HG03097 (cell line): Measurements from ENCODE around the gene WNT3A.
"Not testable (repeated sequence)": the region's sequence is repeated elsewhere in the genome, so short reads cannot be mapped to it uniquely, and the experiment has no call there.

ENCODE experiments used
- ATAC-seq: cut with Tn5 transposase; IDR thresholded peaks from one replicate; pipeline ENCODE4 v1.9.1; 2021; ENCODE audit not compliant: unreplicated experiment, low FRiP score

Gene WNT3A

GRCh38 chr1:228010921-228011320 lies 4.1 kb downstream of the WNT3A start:
- no peak for ATAC-seq

- ATAC-seq: no peak
Observed at GRCh38 chr1:228011721-228012311, 5.0 kb downstream of the WNT3A start.

DNA sequence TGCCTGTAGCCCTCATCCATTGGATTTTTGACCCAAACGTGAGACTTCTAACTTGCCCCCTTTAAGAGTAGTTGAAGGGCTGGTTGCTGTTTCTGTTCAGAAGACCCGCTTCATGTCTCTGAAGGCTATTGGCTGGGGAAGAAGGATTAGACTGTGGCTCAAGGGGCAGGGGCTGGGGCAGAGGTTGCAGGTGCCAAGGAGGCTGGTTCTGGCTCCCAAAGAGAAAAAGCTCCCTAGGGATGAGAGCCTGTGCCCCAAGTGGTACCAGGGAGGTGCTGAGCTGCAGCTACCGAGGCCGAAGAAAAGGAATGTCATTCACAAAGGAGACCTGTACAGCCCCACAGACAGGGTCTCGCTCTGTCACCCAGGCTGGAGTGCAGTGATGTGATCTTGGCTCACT lies 5.8 kb downstream of the WNT3A start:
- no peak for ATAC-seq

- no peak for ATAC-seq
Observed at GRCh38 chr1:228013131-228013934, 6.5 kb downstream of the WNT3A start.

DNA sequence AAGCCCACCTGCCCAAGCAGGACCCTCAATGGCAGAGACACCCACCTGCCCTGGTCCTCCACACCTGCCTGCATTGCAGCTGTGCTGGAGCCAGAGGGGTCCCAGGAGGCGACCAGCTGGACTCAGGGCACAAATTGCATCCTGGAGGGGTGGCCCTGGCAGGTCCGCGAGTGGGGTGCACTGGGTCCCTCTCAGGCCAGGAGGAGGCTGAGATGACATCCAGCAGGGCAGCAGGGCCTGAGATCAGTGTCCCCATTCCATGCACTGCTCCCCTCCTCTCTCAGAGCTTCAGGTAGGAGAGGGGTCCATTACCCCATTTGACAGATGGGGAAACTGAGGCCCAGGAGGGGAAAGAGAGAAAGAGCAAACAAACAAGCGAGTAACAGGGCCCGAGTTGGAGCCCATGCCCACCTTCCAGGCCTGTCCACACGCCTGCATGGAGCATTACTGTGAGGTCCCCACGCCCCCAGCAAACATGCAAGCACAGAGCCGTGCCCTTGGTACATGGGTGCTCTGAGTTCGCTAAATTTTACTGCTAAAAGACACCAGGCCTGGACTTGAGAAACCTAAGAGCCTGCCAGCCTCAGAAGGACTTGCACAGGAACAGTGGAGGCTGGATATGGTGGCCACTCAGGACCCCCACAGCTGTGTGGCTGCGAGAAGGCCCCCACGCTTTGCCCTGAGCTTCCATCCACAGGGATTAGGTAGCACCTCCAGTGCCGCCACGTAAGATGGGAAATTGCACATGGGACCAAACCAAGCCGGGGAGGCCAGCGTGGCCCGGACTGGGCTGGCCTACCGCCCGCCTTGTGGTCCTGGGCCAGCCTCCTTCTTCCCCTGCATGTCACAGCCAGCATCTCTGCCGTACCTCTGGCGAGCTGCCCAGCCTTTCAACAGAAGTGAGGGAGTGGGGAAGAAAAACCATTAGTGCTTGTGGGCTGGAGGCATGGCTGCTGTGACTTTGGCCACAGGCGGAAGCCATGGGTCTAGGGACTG lies 7.4 kb downstream of the WNT3A start:
- no peak for ATAC-seq

- no peak for ATAC-seq
Observed at GRCh38 chr1:228015276-228016180, 8.7 kb downstream of the WNT3A start.

GRCh38 chr1:228016181-228016510 lies 9.3 kb downstream of the WNT3A start:
- ATAC-seq: no peak

DNA sequence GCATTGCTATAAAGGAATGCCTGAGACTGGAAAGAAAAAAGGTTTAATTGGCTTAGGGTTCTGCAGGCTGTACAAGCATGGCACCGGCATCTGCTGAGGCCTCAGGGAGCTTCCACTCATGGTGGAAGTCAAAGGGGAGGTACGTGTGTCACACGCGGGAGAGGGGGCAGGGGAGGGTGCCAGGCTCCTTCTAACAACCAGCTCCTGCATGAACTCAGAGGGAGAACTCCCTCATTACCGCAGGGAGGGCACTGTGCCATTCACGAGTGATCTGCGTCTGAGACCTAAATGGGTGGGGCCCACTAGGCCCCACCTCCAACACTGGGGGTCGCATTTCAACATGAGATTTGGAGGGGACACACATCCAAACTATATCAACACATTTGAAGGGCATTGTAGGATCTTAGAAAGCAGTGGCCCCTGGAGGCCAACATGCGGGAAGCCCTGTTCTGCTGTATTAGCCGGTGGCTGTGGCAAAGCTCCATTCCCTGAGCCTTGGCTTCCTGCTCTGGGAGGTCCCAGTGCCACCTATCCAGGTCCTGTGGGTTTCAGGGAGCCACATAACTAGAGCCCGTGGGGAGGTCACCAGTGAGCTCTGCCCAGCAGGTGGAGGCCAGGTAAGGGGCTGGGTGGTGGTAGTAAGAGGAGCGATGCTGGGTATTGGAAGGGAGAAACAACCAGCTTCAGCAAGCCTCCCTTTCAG lies 10.0 kb downstream of the WNT3A start:
- ATAC-seq: no peak

- no peak for ATAC-seq
Observed at GRCh38 chr1:228017356-228018124, 10.7 kb downstream of the WNT3A start.

DNA sequence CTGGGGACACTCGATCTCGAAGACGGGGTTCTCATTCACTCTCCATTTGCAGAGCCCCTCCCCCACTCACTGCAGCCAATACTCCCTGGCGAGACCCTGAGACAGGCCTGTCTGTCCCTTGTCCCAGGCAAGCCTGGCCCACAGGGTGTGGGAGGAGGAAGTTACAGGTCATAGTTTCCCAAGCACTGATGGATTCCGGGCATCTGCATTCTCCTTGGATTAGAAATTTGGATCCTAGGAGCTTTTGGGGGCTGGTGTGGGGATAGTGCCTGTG lies 11.3 kb downstream of the WNT3A start:
- ATAC-seq: no peak

GRCh38 chr1:228018961-228019721 lies 12.3 kb downstream of the WNT3A start:
- no peak for ATAC-seq

GRCh38 chr1:228019722-228020083 lies 12.9 kb downstream of the WNT3A start:
- not testable (repeated sequence) for ATAC-seq

- ATAC-seq: no peak
Observed at GRCh38 chr1:228020686-228021354, 14.0 kb downstream of the WNT3A start.

DNA sequence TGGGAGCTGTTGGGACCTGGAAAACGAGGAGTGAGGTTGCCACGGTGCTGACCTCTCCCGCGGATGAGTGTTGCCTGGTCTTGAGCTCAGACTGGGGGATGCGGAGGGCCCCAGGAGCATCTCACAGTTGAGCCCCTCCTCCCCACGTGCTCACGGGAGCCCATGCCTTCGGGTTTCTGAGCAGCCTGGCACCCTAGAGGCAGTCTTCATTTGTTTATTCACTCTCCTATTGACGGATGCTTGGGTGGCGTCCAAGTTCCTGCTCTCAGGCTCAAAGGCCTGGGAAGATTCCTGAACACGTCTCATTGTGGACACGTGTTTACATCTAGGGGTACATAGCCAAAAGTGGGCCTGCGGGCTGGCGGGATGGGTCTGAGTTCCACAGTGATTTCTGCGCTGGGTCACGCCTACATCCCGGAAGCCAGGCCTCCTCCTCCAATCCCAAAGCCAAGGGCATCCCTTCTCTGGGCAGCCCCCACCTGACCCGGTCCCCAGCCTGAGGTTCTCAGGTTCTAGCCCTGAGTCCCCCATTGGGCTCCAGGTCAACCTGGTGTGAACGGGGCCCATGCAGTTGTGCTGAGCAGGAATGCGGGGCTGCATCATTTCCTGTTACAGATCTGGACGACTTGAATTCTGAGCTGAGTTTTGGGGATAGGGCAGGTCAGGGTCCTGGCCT lies 14.7 kb downstream of the WNT3A start:
- no peak for ATAC-seq

- ATAC-seq: no peak
Observed at GRCh38 chr1:228022571-228023293, 15.9 kb downstream of the WNT3A start.

GRCh38 chr1:228023294-228023639 lies 16.5 kb downstream of the WNT3A start:
- no peak for ATAC-seq

DNA sequence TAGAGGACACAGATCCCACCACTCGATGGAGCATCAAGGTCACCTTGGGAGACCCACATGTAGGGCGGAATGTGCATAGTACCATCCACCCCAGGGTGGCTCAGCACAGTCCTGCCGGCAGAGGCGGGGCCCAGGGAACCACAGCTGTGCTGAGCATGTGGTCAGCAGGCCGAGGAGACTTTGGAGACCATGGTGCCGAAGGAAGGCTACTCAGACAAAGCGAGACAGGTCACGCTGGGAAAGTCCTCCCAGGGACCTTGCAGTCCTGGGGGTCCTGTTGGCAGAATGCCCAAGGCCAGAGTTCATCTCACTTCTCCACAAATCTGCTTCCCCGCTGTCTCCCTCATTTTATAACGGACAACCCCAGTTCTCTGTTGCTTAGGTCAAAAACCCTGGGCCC lies 22.5 kb downstream of the WNT3A start:
- no peak for ATAC-seq
